Measurements from ENCODE around the gene RPS19.

RPS19 gene

DNA sequence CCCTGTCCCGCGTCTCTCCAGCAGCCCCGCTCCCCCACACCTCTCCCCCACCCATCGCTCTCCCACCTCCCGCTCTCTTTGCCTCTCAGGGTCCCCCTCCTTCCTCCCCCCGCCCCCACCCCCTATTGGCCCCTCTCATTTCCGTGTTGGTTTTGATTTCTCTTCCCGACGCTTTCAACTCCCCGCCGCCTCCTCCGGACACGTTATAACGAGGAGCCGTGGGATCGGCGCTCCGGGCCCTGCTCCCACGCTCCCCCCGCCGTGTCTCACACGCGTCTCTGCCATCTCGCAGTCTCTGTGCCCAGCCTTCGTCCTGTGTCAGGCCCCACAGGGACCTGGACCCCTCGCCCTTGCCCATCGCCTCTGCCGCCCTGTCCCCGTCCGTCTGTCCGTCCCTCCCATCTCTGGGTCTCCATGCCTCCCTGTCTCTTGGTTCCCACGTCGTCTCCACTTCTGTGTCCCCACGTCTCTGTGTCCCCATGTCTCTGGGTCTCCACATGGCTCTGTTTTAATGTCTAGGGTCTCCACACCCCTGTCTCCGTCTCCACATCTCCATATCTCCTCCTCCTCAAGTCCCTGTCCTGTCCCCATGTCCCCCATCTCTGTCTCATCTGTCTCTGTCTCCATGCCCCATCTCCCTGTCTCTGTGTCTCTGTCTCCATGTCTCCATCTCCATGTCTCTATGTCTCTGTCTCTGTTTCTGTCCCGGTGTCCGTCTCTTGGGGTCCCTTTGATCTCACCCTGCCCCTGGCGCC is 55.1 kb downstream of the RPS19 start:
- DNase-seq (no peak), ATAC-seq (no peak)

DNA sequence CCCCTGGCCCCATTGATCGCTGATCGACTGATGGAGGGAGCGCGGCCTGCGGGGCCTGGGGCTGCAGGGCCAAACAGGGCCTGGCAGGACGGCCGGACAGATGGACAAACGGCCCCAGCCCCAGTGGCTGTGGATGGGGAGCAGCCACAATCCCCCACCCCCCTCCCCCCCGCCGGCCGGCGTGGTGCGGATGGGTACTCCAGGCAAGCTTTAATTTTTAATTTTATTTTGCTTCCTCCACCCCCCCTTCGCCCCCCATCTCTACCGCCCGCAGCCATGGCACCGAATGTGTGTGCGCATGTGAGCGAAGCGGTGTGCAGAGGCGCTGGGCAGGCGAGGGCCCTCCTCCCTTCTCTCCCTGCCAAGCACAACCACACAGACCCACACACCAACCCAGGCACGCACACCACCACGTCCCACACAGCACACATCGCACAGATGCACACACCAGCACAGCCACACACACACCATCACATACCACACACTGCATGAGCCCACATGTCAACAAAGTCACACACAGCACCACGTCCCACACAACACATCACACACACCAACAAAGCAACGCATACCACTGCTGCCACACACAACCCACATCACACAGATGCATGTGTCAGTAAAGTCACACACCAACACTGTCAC is 55.8 kb downstream of the RPS19 start:
- DNase-seq (no peak), ATAC-seq (no peak)

DNA sequence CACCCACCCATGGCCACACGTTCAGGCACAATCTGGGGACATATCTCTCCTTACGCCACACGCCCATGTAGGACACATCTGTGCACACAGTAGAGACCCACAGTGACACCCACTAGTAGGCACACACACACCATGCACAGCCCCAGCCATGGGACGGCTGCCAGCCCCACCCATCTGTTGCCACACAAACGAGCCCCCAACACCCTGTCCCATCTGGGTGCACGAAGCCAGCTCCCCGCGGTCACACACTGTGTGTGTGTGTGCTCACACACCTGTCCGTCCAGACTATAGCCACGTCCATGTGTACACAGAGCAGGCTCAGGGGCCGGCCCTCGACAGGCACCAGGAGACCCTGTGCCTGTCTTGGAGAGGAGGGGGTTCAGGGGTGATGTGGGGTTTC is 57.6 kb downstream of the RPS19 start:
- ATAC-seq (no peak), DNase-seq (no peak)

DNA sequence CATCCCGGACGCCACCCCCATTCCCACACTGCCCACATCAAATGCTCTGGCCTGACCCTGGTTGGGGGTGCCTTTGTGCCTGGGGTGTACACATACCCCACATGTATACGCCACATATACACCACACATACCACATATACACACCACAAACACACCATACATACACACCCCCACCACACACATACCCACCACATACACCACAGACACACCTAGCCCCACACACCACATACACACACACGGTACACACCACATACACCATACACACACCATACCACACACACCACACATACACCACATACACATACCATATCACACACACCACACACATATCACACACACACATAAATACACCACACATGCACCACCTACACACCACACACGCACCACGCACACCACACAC is 58.0 kb downstream of the RPS19 start:
- ATAC-seq (no peak), DNase-seq (no peak)

DNA sequence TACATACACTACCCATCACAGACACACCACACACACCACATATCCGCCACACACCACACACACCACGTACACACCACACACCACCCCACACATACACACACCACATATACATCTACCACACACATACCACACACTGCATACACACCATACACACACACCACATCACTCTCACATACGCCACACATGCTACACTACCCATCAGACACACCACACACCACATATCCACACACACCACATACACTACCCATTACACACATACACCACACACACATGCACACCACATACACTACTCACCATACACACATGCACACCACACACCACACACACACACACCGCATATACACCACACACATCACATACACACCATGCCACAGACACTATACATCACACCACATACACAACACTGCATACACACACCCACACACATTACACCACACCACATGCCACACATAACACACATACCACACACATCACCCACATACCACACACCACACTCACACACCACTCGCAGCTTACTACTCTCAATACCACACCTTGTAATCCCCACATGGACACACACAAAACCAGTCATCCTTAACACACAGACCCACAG is 58.7 kb downstream of the RPS19 start:
- no peak for DNase-seq
- ATAC-seq = no peak

DNA sequence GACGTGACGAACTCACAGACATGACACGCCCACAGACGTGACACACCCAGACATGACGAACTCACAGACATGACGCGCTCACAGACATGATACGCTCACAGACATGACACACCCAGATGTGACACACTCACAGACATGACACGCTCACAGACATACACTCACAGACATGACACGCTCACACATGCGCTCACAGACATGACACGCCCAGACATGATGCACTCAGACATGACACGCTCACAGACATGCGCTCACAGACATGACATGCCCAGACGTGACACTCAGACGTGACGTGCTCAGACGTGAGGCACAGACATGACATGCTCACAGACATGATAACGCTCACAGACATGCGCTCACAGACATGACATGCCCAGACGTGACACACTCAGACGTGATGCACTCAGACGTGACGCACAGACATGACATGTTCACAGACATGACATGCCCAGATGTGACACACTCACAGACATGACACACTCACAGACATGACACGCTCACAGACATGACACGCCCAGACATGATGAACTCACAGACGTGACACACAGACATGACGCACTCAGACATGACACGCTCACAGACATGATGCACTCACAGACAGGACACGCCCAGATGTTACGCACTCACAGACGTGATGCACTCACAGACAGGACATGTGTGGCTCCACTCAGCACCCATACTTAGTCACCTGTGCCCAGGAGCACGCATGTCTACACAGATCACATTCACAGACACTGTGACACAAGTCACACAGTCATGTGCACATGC is 60.1 kb downstream of the RPS19 start:
- DNase-seq = no peak
- ATAC-seq = no peak

DNA sequence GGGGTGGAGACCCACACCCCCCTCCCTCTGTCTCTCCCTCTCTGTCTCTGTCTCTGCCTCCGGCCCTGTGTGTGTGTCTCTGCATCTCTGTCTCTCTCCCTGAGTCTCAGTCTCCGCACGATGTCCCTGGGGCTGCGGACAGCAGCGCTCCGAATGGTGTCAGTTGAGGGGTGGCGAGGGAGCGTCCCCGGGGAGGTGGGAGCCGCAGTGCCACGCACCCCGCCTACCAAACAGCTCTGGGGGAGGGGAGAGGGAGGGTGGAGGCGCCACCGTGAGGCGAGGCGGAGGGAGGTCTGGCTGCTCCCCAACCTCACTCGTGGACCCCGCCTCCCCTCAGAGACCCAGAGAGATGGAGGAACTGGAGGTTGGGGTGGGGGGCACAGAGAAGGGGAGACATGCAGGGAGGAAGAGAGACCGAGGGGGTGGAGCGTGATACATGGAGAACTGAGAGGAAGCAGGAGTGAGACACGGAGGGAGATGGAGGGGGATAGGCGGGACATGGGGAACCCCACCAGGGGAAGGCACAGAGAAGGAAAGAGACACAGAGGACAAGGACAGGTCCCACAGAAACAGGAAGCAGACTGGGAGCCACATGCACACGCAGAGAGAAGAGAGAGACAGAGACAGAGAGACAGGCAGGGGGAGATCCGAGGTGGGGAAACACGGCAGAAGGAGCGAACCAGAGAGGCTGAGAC is 61.0 kb downstream of the RPS19 start:
- DNase-seq = no peak

DNA sequence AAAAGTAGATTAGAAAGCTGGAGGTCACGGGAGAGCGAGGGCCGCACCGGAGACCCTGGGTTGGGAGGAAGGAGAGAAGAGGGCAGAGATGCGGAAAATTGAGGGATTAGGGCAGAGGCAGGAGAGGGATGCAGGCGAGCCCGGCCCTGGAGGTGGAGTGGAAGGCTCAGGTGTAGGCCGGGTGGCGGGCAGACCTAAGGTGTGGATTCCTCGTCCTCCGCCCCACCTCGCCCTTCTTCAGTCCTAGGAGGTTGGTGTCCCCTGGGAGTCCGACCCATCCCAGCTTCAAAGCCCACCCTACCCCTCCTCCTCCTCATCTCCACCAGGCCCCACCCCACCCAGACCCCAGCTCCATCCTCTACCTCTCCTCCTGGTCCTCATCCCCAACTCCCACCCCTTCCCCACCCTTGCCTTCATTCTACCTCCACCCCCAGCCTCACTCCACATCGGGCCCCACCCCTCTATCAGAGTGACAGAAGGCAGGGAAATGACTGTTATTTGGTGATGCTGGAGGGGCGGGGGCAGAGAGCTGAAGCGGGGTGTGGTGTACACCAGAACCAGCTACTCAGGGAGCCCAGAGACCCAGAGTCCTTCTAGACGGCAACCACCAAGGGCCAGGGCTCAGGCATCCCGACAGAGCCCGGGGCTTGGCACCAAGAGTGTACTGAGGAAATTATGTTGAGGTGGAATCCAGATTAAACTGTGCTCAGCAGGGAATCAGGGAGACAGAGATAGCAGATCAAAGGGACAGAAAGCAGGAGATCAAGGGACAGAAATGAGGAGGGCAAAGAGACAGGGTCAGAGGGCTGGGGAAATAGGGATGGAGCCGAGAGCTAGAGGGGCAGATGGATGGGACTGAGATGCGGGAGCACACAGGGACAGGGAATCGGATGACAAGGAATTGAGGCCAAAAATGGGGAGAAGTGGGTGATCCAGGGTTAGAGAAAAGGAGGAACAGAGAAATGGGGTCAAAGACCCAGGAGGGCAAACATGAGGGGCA is 61.8 kb downstream of the RPS19 start:
- DNase-seq (no peak), ATAC-seq (no peak)

More for the DNA sequence above, 61.0 kb downstream of the RPS19 start:
- no peak for ATAC-seq

Measured in stimulated activated naive CD8-positive, alpha-beta T cell treated with anti-CD3 and anti-CD28 coated beads, Interleukin-15, Interleukin-2, amounts not matched to agents 100 U/mL and 50 U/mL, for 24 hours (primary cell).